OCI-LY1 (cell line): ENCODE data around the gene ANKRD13B.

Experiments used
- CTCF ChIP-seq: fragments of 200-600 bp; sonication (generic), shearing (Covaris generic); IDR thresholded peaks from 2 replicates; pipeline ENCODE4 v1.5.1; 2017; ENCODE audit warnings: mild to moderate bottlenecking, antibody characterized with exemption, low read length, moderate library complexity, mixed read lengths
- EZH2 ChIP-seq: fragments of 200-600 bp; sonication (generic), shearing (Covaris generic); IDR thresholded peaks from 2 replicates; pipeline ENCODE4 v1.8.0; 2017; ENCODE audit warnings: borderline replicate concordance, mixed run types, mild to moderate bottlenecking, antibody characterized with exemption, low read length, moderate library complexity, mixed read lengths

GRCh38 chr17:29595943-29596774 is 3.2 kb downstream of the ANKRD13B start:
- TF ChIP-seq CTCF (no peak), EZH2 (no peak)
